AG10803 (cell line): ENCODE results near the gene HTR6.

Source experiments
- DNase-seq: peaks from one replicate; pipeline ENCODE4 v3.0.0; 2010; ENCODE audit warnings: low read depth
- H3K4me3 ChIP-seq: 2 replicates; pipeline ENCODE4 v1.5.1; 2011; ENCODE audit warnings: mild to moderate bottlenecking, low read length, control low read depth
- TF ChIP-seq, protein P1 (sequence below): conservative IDR thresholded peaks from 2 replicates; pipeline ENCODE4 v1.5.1; 2011; ENCODE audit warnings: mild to moderate bottlenecking, low read length, control low read depth, inconsistent platforms

HTR6 gene

DNA sequence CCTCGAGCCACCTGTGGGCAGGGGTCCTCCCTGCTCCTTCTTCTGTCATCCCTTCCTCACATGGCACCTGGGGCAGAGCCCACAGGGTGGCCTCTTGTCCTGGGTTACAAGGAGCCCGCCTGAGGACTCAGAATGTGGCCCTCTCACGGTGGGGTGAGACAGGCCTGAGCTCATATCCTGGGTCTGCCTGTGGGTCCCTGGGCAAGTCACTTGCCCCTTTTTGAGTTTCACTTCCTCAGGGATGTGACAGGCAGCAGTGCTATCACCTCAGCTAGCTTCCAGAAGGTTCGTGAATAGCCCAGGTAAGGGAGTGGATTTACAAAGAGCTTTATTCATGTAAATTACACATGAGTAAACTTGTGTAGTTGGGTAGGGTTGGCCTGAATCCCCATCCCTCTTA, 33.5 kb downstream of the HTR6 start:
- no peak overlapping the region for H3K4me3 ChIP-seq
- TF ChIP-seq, protein P1, sequence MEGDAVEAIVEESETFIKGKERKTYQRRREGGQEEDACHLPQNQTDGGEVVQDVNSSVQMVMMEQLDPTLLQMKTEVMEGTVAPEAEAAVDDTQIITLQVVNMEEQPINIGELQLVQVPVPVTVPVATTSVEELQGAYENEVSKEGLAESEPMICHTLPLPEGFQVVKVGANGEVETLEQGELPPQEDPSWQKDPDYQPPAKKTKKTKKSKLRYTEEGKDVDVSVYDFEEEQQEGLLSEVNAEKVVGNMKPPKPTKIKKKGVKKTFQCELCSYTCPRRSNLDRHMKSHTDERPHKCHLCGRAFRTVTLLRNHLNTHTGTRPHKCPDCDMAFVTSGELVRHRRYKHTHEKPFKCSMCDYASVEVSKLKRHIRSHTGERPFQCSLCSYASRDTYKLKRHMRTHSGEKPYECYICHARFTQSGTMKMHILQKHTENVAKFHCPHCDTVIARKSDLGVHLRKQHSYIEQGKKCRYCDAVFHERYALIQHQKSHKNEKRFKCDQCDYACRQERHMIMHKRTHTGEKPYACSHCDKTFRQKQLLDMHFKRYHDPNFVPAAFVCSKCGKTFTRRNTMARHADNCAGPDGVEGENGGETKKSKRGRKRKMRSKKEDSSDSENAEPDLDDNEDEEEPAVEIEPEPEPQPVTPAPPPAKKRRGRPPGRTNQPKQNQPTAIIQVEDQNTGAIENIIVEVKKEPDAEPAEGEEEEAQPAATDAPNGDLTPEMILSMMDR, result no peak
- no peak for DNase-seq

DNA sequence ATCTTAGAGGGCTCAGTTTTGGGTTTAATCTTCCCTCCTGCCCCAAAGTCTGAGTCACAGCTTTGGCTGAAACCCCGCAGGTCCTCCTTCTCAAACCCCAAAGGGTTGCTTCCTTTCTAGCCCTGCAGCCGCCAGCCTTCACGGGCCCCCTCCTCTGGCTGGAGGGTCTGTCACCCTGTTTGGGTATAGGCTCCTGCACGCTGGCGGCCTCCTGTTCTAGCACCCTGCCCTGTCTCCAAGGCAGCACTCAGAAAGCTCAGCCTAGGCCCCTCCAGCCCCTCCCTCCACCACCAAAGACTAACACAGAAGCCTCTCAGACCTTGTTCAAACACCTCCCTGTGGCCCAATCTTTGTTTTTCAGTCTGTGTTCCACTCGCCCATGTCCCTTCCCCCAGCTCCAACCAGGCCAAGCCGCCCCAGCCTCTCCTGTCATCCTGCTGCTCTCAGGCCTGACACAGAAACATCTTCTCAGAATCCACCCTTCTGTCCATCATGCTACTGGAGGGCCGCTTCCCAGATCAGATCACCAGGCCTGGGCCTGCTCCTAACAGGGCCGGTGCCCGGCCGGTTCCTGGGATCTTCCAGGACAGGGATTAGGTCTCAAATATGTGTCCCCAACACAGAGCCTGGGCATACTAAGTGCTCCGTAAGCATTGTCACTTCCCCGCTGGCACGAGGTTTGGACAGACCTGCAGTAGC, 35.6 kb downstream of the HTR6 start:
- no peak overlapping the region for H3K4me3 ChIP-seq
- DNase-seq, result no peak
- TF ChIP-seq, protein P1, result no peak

DNA sequence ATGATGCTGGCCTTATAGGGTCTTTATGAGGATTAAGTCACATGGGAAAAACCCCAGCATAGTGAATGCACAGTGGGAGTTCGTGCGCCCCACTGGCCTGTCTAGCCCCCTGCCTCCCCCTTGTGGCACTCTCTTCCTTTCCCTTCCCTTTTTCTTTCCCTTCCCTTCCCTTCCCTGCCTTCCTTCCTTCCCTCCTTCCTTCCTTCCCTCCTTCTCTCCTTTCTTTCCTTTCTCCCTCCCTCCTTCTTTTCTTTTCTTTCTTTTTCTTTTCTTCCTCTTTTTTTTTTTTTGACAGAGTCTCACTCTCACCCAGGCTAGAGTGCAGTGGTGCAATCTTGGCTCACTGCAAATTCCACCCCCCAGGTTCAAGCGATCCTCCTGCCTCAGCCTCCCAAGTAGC, 38.6 kb downstream of the HTR6 start:
- TF ChIP-seq, protein P1, result no peak

DNA sequence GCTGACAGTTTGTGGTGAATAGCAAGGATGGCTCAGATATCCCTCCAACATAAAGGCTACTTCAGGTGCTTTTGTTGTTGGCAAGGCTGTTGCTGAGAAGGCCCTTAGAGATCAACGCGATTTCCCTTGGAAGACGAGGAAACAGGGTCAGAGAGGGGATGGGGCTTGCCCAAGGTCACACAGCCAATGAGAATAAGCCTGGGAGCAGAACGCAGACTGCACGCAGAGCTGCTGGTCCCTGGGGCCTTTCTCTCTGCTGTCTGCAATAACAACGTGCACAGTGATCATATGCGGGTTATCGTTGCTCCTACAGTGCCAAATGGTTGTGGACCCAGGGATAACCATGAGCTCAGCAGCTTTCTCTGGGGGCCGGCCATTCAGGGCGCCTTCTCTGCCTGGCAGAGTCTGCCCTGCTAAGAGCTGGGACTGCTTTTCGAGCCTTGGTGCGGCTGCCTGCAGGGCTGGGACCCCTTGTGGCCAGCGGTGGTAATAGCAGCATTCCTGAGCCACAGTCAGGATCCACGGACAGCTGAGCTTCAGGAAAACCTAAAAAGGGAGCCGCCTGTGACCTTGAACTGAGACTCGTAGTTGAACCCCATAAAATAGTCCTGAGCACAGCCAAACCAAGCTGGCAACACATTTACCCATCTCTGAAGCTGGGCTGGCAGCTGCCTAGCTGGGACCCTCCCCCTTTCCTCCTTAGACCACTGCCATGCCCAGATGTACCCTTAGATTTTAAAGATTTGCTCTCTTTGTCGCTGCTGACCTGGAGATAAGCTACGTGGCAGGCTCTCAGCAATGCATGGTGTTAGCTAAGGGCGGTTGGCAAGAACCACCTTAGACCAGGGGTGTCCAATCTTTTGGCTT, 39.8 kb downstream of the HTR6 start:
- H3K4me3 ChIP-seq, result no peak overlapping the region
- TF ChIP-seq, protein P1, result peak; percentile 93
- peak; percentile 70 for DNase-seq

More for the DNA sequence above, 38.6 kb downstream of the HTR6 start:
- H3K4me3 ChIP-seq, result no peak overlapping the region
- DNase-seq, result no peak

DNA sequence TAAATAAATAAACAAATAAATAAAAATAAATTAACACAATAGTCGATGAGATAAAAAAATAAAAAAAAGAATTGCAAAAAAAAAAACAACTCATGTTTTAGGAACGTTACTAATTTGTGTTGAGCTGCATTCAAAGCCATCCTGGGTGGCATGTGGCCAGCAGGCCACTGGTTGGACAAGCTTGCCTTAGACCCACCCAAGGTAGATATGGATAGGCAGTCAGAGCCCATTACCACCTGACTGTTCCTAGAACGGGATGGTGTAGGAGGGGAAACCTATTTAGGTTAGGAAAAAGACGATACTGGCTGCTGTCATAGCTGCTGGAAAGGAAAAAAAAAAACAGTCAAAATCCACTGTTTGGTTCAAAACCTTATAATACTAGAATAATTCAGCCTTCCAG, 40.8 kb downstream of the HTR6 start:
- no peak overlapping the region for H3K4me3 ChIP-seq
- TF ChIP-seq, protein P1, result no peak
- DNase-seq, result no peak

DNA sequence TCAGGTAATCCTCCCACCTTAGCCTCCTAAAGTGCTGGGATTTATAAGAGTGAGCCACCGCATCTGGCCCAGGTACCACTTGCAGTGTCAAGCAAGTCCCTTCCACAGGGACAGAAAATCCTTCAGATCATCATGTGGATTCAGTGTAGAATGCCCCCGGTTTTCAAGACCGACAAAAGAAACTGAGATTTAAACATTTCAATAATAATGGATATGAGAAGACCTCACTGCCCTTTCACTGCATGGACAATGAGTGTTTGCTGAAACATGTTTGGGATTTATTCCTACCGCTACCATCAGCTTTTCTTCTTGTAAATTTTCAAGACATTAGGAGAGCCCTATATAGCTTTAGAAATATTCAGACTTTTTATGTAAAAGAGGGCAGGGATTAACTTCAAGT, 41.5 kb downstream of the HTR6 start:
- no peak for DNase-seq
- TF ChIP-seq, protein P1, result no peak
- H3K4me3 ChIP-seq, result no peak overlapping the region

DNA sequence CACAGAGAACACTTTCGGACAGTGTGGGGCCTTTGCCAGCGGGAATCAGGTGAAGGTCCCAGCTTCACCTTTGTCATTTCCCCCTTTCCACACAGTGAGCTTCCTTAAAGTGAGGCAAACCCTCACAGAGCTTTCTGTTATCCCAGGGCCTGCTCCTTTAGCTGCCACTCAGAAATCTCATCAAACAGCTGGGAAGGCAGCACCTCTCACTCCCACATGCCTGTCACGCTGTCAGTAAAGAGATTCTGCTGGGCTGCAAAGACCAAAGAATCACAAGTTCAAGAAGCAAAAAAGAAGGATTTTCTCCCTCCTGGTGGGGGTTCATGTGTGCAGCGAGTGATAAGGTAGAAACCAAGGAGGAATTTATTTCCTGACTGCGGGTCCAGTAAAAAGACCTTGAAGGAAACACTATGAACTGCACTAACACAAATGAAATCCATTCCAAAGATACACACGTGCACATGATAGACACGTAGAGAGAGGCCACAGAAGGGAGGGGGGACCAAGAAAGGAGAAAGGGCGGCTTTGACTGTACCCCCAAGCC, 44.0 kb downstream of the HTR6 start:
- TF ChIP-seq, protein P1, result no peak
- H3K4me3 ChIP-seq, result no peak overlapping the region
- no peak for DNase-seq
